Hepatocyte (in vitro differentiated cells): Measurements from ENCODE around the gene SIVA1. TPM values are rescaled to one million over a fixed set of nuclear protein-coding genes. Genes with fewer than 3 reads are reported as not detected.

Experiments
- DNase-seq: peaks from one replicate; pipeline ENCODE4 v3.0.0-alpha.2; 2016; ENCODE audit warnings: low spot score
- H2AFZ ChIP-seq: fragments of 200-600 bp; sonication (generic); 2 replicates; pipeline ENCODE4 v1.6.0; 2016; ENCODE audit warnings: antibody characterized with exemption, mild to moderate bottlenecking
- H3K27ac ChIP-seq: fragments of 200-600 bp; sonication (generic); 2 replicates; pipeline ENCODE4 v1.5.1; 2016; ENCODE audit warnings: mild to moderate bottlenecking
- H3K27me3 ChIP-seq: fragments of 200-600 bp; sonication (generic); 2 replicates; pipeline ENCODE4 v1.6.1; 2016
- H3K36me3 ChIP-seq: fragments of 200-600 bp; sonication (generic); replicated peaks from 2 replicates; pipeline ENCODE4 v1.5.1; 2016; ENCODE audit warnings: low read depth; ENCODE audit not compliant: insufficient read depth
- H3K4me1 ChIP-seq: fragments of 200-600 bp; sonication (generic); 2 replicates; pipeline ENCODE4 v1.5.1; 2016; ENCODE audit warnings: mild to moderate bottlenecking, moderate library complexity; ENCODE audit not compliant: insufficient read depth
- H3K4me2 ChIP-seq: fragments of 200-600 bp; sonication (generic); 2 replicates; pipeline ENCODE4 v1.6.0; 2016
- H3K4me3 ChIP-seq: fragments of 200-600 bp; sonication (generic); 2 replicates; pipeline ENCODE4 v1.5.1; 2016; ENCODE audit warnings: mild to moderate bottlenecking
- H3K79me2 ChIP-seq: fragments of 200-600 bp; sonication (generic); 2 replicates; pipeline ENCODE4 v1.6.0; 2017; ENCODE audit warnings: mild to moderate bottlenecking
- H3K9me2 ChIP-seq: fragments of 200-600 bp; sonication (generic); replicated peaks from 2 replicates; pipeline ENCODE4 v1.6.0; 2017; ENCODE audit warnings: mild to moderate bottlenecking; ENCODE audit not compliant: insufficient read depth
- H3K9me3 ChIP-seq: fragments of 200-600 bp; sonication (generic); 2 replicates; pipeline ENCODE4 v1.5.1; 2016; ENCODE audit warnings: low read depth, mild to moderate bottlenecking
- H4K20me1 ChIP-seq: fragments of 200-600 bp; sonication (generic); 2 replicates; pipeline ENCODE4 v1.6.0; 2016; ENCODE audit warnings: mild to moderate bottlenecking; ENCODE audit not compliant: insufficient read depth, poor library complexity, severe bottlenecking
- EZH2 ChIP-seq: fragments of 200-600 bp; sonication (generic); IDR thresholded peaks from 2 replicates; pipeline ENCODE4 v1.6.1; 2016; ENCODE audit warnings: antibody characterized with exemption, mild to moderate bottlenecking, borderline replicate concordance
- EZH2phosphoT487 ChIP-seq: fragments of 200-600 bp; sonication (generic); IDR thresholded peaks from one replicate; pipeline ENCODE4 v1.6.1; 2018; ENCODE audit warnings: antibody characterized with exemption, mild to moderate bottlenecking, low read depth, moderate library complexity; ENCODE audit not compliant: unreplicated experiment, severe bottlenecking
- WGBS: methylation state at CpG from one replicate; pipeline ENCODE4 v1.1.6; 2016; ENCODE audit warnings: low lambda C conversion rate; ENCODE audit errors: missing lambda C conversion rate; 5-methylcytosine and 5-hydroxymethylcytosine counted together
- polyA plus RNA-seq: library from polyadenylated mRNA; unstranded; fragments of >200 nt; fragmentation: Nextera tagmentation; extraction: Ambion mirVana; gene quantifications from 2 replicates; pipeline ENCODE4 v1.2.1, GENCODE V29; 2016
- total RNA-seq: library from RNA; depleted of rRNA; stranded (reverse); fragments of >200 nt; gene quantifications from 2 replicates; pipeline ENCODE4 v1.2.3, GENCODE V29; 2014
- TF ChIP-seq, protein P1 (sequence below): fragments of 200-600 bp; sonication (generic); IDR thresholded peaks from 2 replicates; pipeline ENCODE4 v1.5.1; 2016; ENCODE audit warnings: antibody characterized with exemption, mild to moderate bottlenecking; ENCODE audit not compliant: poor library complexity

SIVA1 gene
- total and polyA plus RNA-seq, 2 experiments from 2014 or later, result 149 to 163 TPM

DNA sequence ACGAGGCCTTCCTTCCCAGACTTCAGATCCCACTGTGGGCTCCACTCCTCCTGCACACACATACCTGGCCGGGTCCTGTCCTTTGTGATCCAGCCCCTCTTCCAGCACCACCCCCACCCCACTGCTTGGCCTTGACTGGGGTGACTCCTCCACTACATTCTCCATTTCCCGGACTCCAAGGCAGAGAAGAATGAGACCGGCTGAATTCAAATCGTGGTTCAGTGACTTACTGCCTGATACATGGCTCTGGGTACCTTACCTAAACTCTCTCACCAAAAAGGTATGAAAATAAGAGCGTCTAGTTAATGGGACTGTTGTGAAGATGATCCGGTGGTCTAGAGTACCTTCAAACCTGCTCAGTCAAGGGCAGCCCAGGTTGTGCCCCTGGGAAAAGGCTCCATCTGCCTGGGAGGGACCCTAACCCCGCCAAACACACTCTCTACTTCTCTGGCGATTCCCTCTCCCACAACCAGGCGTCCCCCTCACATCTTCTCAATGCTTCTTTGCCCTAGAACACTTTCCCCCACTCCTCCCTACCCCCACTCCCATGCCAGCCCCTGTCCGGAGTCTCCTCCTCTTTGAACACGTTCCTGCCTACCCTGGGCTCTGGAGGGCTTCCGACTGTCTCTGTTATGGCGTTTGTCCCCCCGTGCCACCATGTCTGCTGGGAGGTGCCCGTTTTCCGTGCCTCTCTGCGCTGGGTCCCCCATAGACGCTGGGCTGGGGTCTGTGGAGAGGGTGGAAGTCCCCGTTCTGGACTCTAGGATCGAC lies 46.5 kb downstream of the SIVA1 start:
- peak overlapping the region; percentile 96 for H3K27ac ChIP-seq
- TF ChIP-seq EZH2, result no peak
- TF ChIP-seq, protein P1, sequence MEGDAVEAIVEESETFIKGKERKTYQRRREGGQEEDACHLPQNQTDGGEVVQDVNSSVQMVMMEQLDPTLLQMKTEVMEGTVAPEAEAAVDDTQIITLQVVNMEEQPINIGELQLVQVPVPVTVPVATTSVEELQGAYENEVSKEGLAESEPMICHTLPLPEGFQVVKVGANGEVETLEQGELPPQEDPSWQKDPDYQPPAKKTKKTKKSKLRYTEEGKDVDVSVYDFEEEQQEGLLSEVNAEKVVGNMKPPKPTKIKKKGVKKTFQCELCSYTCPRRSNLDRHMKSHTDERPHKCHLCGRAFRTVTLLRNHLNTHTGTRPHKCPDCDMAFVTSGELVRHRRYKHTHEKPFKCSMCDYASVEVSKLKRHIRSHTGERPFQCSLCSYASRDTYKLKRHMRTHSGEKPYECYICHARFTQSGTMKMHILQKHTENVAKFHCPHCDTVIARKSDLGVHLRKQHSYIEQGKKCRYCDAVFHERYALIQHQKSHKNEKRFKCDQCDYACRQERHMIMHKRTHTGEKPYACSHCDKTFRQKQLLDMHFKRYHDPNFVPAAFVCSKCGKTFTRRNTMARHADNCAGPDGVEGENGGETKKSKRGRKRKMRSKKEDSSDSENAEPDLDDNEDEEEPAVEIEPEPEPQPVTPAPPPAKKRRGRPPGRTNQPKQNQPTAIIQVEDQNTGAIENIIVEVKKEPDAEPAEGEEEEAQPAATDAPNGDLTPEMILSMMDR, result peak; percentile 27
- TF ChIP-seq EZH2phosphoT487, result no peak
- H4K20me1 ChIP-seq, result peaks cover 3% of the 10 kb centered on the region
- H3K4me1 ChIP-seq, result peaks cover 35% of the 10 kb centered on the region
- WGBS, result 24% methylated on average over 21 of the region's 21 CpGs
- peak overlapping the region; percentile 86 for H2AFZ ChIP-seq
- no peaks in the 10 kb centered on the region for H3K9me3 ChIP-seq
- peak; percentile 71 for DNase-seq
- no peaks in the 10 kb centered on the region for H3K36me3 ChIP-seq
- peak overlapping the region; percentile 67 for H3K4me3 ChIP-seq
- no peaks in the 10 kb centered on the region for H3K27me3 ChIP-seq
- H3K79me2 ChIP-seq, result peaks cover 10% of the 10 kb centered on the region
- peak overlapping the region; percentile 98 for H3K4me2 ChIP-seq
- no peaks in the 10 kb centered on the region for H3K9me2 ChIP-seq

DNA sequence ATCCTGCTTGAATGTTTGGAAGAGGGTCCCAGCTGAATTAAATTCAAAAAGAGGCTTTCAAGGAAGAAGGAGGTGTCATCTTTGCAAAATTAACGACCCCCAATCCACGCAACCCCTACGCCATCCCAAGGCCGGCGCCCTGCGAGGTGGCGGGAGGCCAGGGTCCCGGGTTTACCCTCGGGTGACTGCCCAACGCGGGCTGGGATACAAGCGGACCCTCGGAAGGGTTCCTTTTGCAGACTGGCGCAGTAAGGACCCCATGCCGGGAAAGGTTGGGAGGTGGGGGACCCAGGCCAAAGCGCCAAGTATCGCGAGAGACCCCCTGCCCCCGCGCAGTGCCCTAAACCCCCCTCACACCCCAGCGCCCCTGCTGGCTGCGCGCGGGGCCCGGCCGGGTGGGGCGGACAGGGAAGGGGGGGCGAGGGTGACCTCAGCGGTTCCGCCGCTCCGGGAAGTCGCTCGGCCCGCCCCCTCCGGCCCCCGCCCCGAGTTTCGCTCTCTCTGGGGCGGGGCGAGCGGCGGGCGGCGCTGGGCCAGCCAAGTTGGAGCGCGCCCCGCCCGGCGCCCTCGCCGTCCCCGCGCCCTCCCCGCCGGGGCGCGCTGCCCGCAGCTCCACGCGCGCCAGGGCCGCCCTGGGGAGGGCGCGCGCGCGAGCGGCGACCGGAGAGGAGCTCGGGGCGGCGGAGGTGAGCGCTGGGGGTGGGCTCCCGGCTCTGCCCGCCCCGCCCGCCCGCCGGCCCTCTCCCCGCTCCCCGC lies 47.2 kb downstream of the SIVA1 start:
- Histone ChIP-seq H4K20me1 (no peaks in the 10 kb centered on the region), H3K27ac (peak overlapping the region; percentile 96), H3K36me3 (no peaks in the 10 kb centered on the region), H3K9me3 (no peaks in the 10 kb centered on the region), H2AFZ (peak overlapping the region; percentile 86), H3K4me2 (peak overlapping the region; percentile 100), H3K4me3 (peak overlapping the region; percentile 67), H3K9me2 (no peaks in the 10 kb centered on the region), H3K79me2 (peaks cover 4% of the 10 kb centered on the region), H3K27me3 (no peaks in the 10 kb centered on the region), H3K4me1 (peaks cover 35% of the 10 kb centered on the region)
- TF ChIP-seq, protein P1, result peak; percentile 42
- no peak for TF ChIP-seq EZH2
- DNase-seq, result peak; percentile 95
- WGBS, result 3% methylated on average over 16 of the region's 83 CpGs

DNA sequence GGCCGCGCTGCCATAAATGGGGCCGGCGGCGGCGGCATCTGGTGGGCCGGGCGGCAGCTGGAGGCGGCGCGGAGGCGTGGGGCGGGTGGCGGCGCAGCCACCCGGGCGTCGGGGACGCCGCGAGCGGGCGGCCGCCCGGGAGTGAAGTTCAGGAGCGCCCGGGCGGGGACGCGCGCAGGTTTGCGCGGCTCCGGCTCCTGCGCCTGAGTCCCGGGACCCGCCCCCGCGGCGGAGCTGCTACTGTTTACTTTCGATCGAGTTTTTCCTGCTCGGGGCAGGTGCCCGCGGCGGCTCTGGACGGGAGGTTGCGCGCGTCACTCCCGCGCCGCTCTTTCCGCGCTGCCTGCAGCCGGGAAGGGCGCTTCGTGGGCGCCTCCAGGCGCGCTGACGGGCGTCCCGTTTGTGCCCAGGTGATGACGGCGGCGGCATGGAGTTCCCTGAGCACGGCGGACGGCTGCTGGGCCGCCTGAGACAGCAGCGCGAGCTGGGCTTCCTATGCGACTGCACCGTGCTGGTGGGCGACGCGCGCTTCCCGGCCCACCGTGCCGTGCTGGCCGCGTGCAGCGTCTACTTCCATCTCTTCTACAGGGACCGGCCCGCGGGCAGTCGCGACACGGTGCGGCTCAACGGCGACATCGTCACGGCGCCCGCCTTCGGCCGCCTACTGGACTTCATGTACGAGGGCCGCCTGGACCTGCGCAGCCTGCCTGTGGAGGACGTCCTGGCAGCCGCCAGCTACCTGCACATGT lies 48.0 kb downstream of the SIVA1 start, which contains the start of gene ZBTB42:
TSS of gene ZBTB42 (plus strand) at position 331 of the 749 bp plus-strand sequence. CDS start at position 428, 97 bp downstream.
- Histone ChIP-seq H3K27ac (peak within 1 kb of the TSS; percentile 96), H3K27me3 (no peaks in the 10 kb centered on the region), H3K36me3 (no peaks in the 10 kb centered on the region), H3K4me2 (peak within 1 kb of the TSS; percentile 100), H3K79me2 (peaks cover 4% of the 10 kb centered on the region), H2AFZ (peak within 1 kb of the TSS; percentile 86), H3K4me1 (peaks cover 33% of the 10 kb centered on the region), H3K9me2 (no peaks in the 10 kb centered on the region), H4K20me1 (no peaks in the 10 kb centered on the region), H3K9me3 (no peaks in the 10 kb centered on the region), H3K4me3 (peak within 1 kb of the TSS; percentile 83)
- WGBS, result 2% methylated on average over 69 of the region's 105 CpGs
- peak; percentile 92 for DNase-seq
- TF ChIP-seq EZH2 (no peak), EZH2phosphoT487 (no peak)
- TF ChIP-seq, protein P1, result no peak
